ENCODE data around the gene CHAD.

Gene CHAD

DNA sequence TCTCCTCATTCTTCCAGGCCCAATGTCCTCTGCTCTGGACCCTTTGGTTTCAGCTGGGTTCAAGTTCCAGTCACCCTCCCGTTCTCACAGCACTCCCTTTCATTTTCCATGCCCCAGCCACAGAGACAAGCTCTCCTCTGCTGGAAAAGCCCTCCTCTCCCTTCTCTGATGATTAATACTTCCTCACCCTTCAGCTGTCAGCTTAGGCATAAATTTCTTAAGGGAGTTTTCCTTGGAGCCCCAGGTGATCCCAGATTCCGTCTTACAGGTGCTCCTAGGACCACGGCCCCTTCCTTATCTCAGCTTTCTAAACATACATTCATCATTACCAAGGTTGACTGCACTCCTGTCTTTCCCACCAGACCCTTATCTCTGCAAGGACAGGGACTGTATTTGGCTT is 10.4 kb downstream of the CHAD start:
- no peak overlapping the region for H3K4me3 Mint-ChIP-seq
- H3K36me3 Mint-ChIP-seq (ENCODE audit: low read depth) = no peaks in the 10 kb centered on the region
- H3K27me3 Mint-ChIP-seq (ENCODE audit: low read depth, poor library complexity) = peaks cover 12% of the 10 kb centered on the region
- TF ChIP-seq, protein P1, sequence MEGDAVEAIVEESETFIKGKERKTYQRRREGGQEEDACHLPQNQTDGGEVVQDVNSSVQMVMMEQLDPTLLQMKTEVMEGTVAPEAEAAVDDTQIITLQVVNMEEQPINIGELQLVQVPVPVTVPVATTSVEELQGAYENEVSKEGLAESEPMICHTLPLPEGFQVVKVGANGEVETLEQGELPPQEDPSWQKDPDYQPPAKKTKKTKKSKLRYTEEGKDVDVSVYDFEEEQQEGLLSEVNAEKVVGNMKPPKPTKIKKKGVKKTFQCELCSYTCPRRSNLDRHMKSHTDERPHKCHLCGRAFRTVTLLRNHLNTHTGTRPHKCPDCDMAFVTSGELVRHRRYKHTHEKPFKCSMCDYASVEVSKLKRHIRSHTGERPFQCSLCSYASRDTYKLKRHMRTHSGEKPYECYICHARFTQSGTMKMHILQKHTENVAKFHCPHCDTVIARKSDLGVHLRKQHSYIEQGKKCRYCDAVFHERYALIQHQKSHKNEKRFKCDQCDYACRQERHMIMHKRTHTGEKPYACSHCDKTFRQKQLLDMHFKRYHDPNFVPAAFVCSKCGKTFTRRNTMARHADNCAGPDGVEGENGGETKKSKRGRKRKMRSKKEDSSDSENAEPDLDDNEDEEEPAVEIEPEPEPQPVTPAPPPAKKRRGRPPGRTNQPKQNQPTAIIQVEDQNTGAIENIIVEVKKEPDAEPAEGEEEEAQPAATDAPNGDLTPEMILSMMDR (IDR thresholded peaks at IDR 0.05) = no peak
- H3K4me1 Mint-ChIP-seq = peaks cover 16% of the 10 kb centered on the region
- H3K27ac Mint-ChIP-seq = no peak overlapping the region
- no peak for DNase-seq
- no peaks in the 10 kb centered on the region for H3K9me3 Mint-ChIP-seq

- H3K27me3 Mint-ChIP-seq (ENCODE audit: low read depth, poor library complexity) = peaks cover 12% of the 10 kb centered on the region
- no peak for DNase-seq
- H3K4me1 Mint-ChIP-seq = peaks cover 16% of the 10 kb centered on the region
- no peaks in the 10 kb centered on the region for H3K9me3 Mint-ChIP-seq
- TF ChIP-seq, protein P1 (IDR thresholded peaks at IDR 0.05) = no peak
- H3K4me3 Mint-ChIP-seq = no peak overlapping the region
- no peak overlapping the region for H3K27ac Mint-ChIP-seq
- H3K36me3 Mint-ChIP-seq (ENCODE audit: low read depth) = no peaks in the 10 kb centered on the region
Measured at GRCh38 chr17:50457621-50458020, 11.1 kb downstream of the CHAD start.

GRCh38 chr17:50453901-50454300 is 14.8 kb downstream of the CHAD start:
- H3K4me1 Mint-ChIP-seq = peaks cover 16% of the 10 kb centered on the region
- peaks cover 12% of the 10 kb centered on the region for H3K27me3 Mint-ChIP-seq (ENCODE audit: low read depth, poor library complexity)
- no peaks in the 10 kb centered on the region for H3K9me3 Mint-ChIP-seq
- no peak overlapping the region for H3K27ac Mint-ChIP-seq
- TF ChIP-seq, protein P1 (IDR thresholded peaks at IDR 0.05) = no peak
- H3K36me3 Mint-ChIP-seq (ENCODE audit: low read depth) = peaks cover 6% of the 10 kb centered on the region
- DNase-seq = no peak
- no peak overlapping the region for H3K4me3 Mint-ChIP-seq

GRCh38 chr17:50452630-50453300 is 15.9 kb downstream of the CHAD start:
- peaks cover 6% of the 10 kb centered on the region for H3K4me1 Mint-ChIP-seq
- H3K27me3 Mint-ChIP-seq (ENCODE audit: low read depth, poor library complexity) = peaks cover 10% of the 10 kb centered on the region
- H3K4me3 Mint-ChIP-seq = no peak overlapping the region
- TF ChIP-seq, protein P1 (IDR thresholded peaks at IDR 0.05) = no peak
- no peak for DNase-seq
- H3K27ac Mint-ChIP-seq = no peak overlapping the region
- H3K9me3 Mint-ChIP-seq = no peaks in the 10 kb centered on the region
- peaks cover 6% of the 10 kb centered on the region for H3K36me3 Mint-ChIP-seq (ENCODE audit: low read depth)

- DNase-seq = no peak
- no peak overlapping the region for H3K27ac Mint-ChIP-seq
- H3K36me3 Mint-ChIP-seq (ENCODE audit: low read depth) = peaks cover 6% of the 10 kb centered on the region
- TF ChIP-seq, protein P1 (IDR thresholded peaks at IDR 0.05) = no peak
- peaks cover 6% of the 10 kb centered on the region for H3K4me1 Mint-ChIP-seq
- H3K27me3 Mint-ChIP-seq (ENCODE audit: low read depth, poor library complexity) = peaks cover 5% of the 10 kb centered on the region
- no peaks in the 10 kb centered on the region for H3K9me3 Mint-ChIP-seq
- no peak overlapping the region for H3K4me3 Mint-ChIP-seq
Measured at GRCh38 chr17:50451943-50452629, 16.6 kb downstream of the CHAD start.

GRCh38 chr17:50448643-50449042 is 20.0 kb downstream of the CHAD start:
- Mint-ChIP-seq H3K4me3 (no peak overlapping the region), H3K27ac (no peak overlapping the region), H3K36me3 (ENCODE audit: low read depth) (peaks cover 6% of the 10 kb centered on the region), H3K4me1 (peaks cover 17% of the 10 kb centered on the region), H3K27me3 (ENCODE audit: low read depth, poor library complexity) (peaks cover 6% of the 10 kb centered on the region), H3K9me3 (no peaks in the 10 kb centered on the region)
- DNase-seq = no peak
- TF ChIP-seq, protein P1 (IDR thresholded peaks at IDR 0.05) = no peak

All from nephron progenitor cell (in vitro differentiated cells).